CD4-positive, alpha-beta T cell (primary cell): Measurements from ENCODE around the gene TOM1L2. TPM values are rescaled to one million over a fixed set of nuclear protein-coding genes. Genes with fewer than 3 reads are reported as not detected.

Experiments used
- ATAC-seq: fragments of 200-7000 bp; cut with Tn5 transposase; one replicate; pipeline ENCODE4 v1.10.0; 2022; ENCODE audit warnings: mild to moderate bottlenecking; ENCODE audit not compliant: poor library complexity
- CTCF ChIA-PET: fragments of 350-600 bp; sonication (Branson Sonifier 250); formaldehyde crosslinking; loops from one replicate; lab custom pipeline; 2021; ENCODE audit warnings: antibody characterized with exemption, inconsistent platforms; lab: Charles Lee
- POLR2A ChIA-PET: fragments of 350-600 bp; sonication (Branson Sonifier 250); formaldehyde crosslinking; loops from one replicate; lab custom pipeline; 2021; ENCODE audit warnings: antibody characterized with exemption, inconsistent platforms; lab: Charles Lee
- DNase-seq, 14 experiments: peaks; one replicate each; pipeline ENCODE4 v3.0.0-alpha.2; 2013 to 2020; ENCODE audit warnings: mixed read lengths in 2 of 14
- H3K27ac ChIP-seq, 2 donors: one replicate each; pipeline versions ENCODE4 v1.5.1 to v1.7.0; 2013; ENCODE audit warnings: low read length in 2 of 2, low read depth in 1 of 2, mild to moderate bottlenecking in 1 of 2
- H3K27me3 ChIP-seq, 2 experiments: 1 replicate in 1 of 2; 2 replicates in 1 of 2; pipeline versions ENCODE4 v1.6.1 to v1.7.0; 2013; ENCODE audit warnings: low read length in 2 of 2, control low read depth in 1 of 2, mild to moderate bottlenecking in 1 of 2, moderate library complexity in 1 of 2; ENCODE audit not compliant: insufficient read depth in 2 of 2, control insufficient read depth in 1 of 2
- H3K36me3 ChIP-seq: one replicate; pipeline ENCODE4 v1.6.1; 2013; ENCODE audit warnings: low read length, control low read depth; ENCODE audit not compliant: insufficient read depth
- H3K4me1 ChIP-seq: one replicate; pipeline ENCODE4 v1.6.1; 2013; ENCODE audit warnings: low read length, control low read depth; ENCODE audit not compliant: insufficient read depth
- H3K4me3 ChIP-seq: one replicate; pipeline ENCODE4 v1.5.1; 2013; ENCODE audit warnings: mild to moderate bottlenecking, low read length, moderate library complexity
- H3K9me3 ChIP-seq, 2 experiments: 1 replicate in 1 of 2; 2 replicates in 1 of 2; pipeline versions ENCODE4 v1.6.1 to v1.7.0; 2013; ENCODE audit warnings: low read length in 2 of 2, mild to moderate bottlenecking in 2 of 2, control low read depth in 1 of 2, moderate library complexity in 1 of 2; ENCODE audit not compliant: control insufficient read depth in 1 of 2, insufficient read depth in 1 of 2
- H3K27ac Mint-ChIP-seq: one replicate; pipeline ENCODE4 v1.8.0; 2020; ENCODE audit warnings: mixed read lengths
- H3K27me3 Mint-ChIP-seq: one replicate; pipeline ENCODE4 v1.8.0; 2021; ENCODE audit warnings: mixed read lengths
- H3K36me3 Mint-ChIP-seq: one replicate; pipeline ENCODE4 v1.8.0; 2021; ENCODE audit warnings: low read depth, mixed read lengths
- H3K4me1 Mint-ChIP-seq: one replicate; pipeline ENCODE4 v1.8.0; 2021; ENCODE audit warnings: low read depth, mixed read lengths
- H3K4me3 Mint-ChIP-seq: one replicate; pipeline ENCODE4 v1.8.0; 2020; ENCODE audit warnings: mild to moderate bottlenecking, mixed read lengths
- H3K9me3 Mint-ChIP-seq: one replicate; pipeline ENCODE4 v1.8.0; 2020; ENCODE audit warnings: mixed read lengths
- CTCF ChIP-seq: fragments of 200-600 bp; IDR thresholded peaks from one replicate; pipeline ENCODE4 v1.8.0; 2022; ENCODE audit warnings: antibody characterized with exemption, mild to moderate bottlenecking
- intact Hi-C, 2 experiments: fragments of 100-400 bp; cut with DNase I in 1 of 2; cut with micrococcal nuclease in 1 of 2; formaldehyde crosslinking; loops; one replicate each; pipeline versions ENCODE4 v1.15.1 to v1.9.0; 2023 to 2025; cut with DNase I, micrococcal nuclease
- total RNA-seq, 174 experiments: library from RNA in 2 of 174; stranded (reverse) in 2 of 174; gene quantifications; one replicate each; pipeline ENCODE4 v1.2.3 and lab custom pipeline; 2021 to 2026

The TOM1L2 gene
- total RNA-seq, 2 experiments from 2014 or later = 28.5 to 30.5 TPM

DNA sequence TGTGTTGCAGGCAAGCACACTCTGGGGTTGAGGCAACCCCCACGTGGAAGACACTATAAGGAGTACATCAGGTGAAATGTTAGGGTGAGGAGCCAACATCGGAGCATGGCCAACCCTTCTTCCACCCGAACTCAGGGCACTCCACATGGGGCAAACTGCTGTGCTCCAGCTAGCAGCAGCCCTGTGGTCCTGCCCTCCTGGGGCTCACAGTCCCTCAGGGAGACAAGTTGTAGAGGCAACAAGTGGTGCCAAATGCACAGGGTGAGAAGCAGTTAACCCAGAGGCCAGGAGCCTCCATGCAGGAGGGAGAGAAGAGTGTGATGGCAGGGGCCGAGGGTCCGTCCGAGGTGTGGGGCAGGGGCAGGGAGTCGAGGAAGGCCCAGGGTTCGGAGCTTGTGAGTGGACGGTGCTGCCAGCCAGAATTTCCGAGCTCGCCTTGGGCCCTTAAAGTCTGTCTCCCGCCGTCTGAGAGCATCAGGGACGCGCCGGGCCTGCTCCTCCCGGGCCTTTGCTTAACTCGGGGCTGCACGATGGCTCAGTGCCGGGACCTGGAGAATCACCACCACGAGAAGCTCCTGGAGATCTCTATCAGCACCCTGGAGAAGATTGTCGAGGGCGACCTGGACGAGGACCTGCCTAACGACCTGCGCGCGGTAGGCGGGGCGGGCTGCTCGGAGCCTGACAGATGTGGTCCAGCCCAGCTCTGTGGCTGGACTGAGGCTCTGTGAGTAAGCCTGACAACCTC lies 34.5 kb upstream of the TOM1L2 start:
- Histone ChIP-seq H3K27ac (no peak overlapping the region), H3K27me3 (no peaks in the 10 kb centered on the region), H3K4me3 (no peak overlapping the region), H3K4me1 (no peaks in the 10 kb centered on the region), H3K9me3 (no peaks in the 10 kb centered on the region), H3K36me3 (peaks cover 10% of the 10 kb centered on the region)
- Mint-ChIP-seq H3K36me3 (peaks cover 24% of the 10 kb centered on the region), H3K9me3 (no peaks in the 10 kb centered on the region), H3K4me1 (no peaks in the 10 kb centered on the region), H3K27me3 (no peaks in the 10 kb centered on the region), H3K4me3 (no peak overlapping the region), H3K27ac (no peak overlapping the region)
- POLR2A ChIA-PET = no interaction called here
- no peak for TF ChIP-seq CTCF
- CTCF ChIA-PET = no interaction called here
- intact Hi-C loops = no loop called here
- ATAC-seq (no peak), DNase-seq (no peak)

DNA sequence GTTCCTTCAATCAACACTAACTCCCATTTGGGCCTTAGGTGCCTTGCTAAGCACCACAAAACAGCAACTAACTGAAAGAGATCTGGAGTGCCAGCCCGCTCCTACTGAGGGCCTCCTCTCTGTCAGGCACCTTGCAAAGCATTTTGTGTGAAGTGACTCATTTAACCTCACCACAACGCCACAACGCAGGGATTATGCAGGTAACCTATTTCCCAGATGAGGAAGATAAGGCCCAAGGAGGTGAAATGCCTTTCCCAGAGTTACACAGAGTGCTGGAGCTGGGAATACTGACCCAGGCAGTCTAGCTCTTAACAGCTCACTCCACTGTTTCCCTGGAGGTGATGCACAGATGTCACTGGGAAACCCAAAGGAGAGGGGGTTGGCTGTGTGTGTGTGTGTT lies 33.3 kb upstream of the TOM1L2 start:
- no peaks in the 10 kb centered on the region for H3K4me1 Mint-ChIP-seq
- no peak overlapping the region for H3K4me3 Mint-ChIP-seq
- no peak for TF ChIP-seq CTCF
- H3K9me3 ChIP-seq = no peaks in the 10 kb centered on the region
- H3K27ac Mint-ChIP-seq = no peak overlapping the region
- DNase-seq = no peak
- ChIA-PET CTCF (no interaction called here), POLR2A (no interaction called here)
- H3K4me3 ChIP-seq = no peak overlapping the region
- H3K27me3 ChIP-seq = no peaks in the 10 kb centered on the region
- no peaks in the 10 kb centered on the region for H3K4me1 ChIP-seq
- no peaks in the 10 kb centered on the region for H3K9me3 Mint-ChIP-seq
- H3K27ac ChIP-seq = no peak overlapping the region
- H3K36me3 ChIP-seq = peaks cover 8% of the 10 kb centered on the region
- peaks cover 21% of the 10 kb centered on the region for H3K36me3 Mint-ChIP-seq
- ATAC-seq = no peak
- intact Hi-C loops = no loop called here
- H3K27me3 Mint-ChIP-seq = no peaks in the 10 kb centered on the region

DNA sequence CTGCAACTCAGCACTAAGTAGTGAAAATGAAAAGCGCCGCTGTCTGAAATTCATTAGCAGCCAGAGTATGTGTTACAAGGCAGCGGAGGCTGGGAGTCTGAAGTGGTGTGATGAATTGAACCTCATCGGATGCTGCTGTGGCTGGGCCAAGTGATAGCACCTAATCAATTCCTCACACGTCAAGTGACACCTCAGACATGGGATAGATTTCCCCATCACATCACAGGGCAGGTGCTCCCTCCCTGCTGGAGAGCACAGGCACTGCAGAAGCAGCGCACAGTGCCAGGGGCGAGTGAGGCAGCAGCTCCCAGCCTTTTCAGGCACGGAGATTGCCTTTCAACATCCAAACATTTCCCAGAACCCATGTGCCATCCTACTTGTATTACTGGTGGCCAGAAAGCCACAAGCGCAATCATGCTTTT lies 32.7 kb upstream of the TOM1L2 start:
- Mint-ChIP-seq H3K27ac (no peak overlapping the region), H3K4me1 (no peaks in the 10 kb centered on the region), H3K36me3 (peaks cover 17% of the 10 kb centered on the region), H3K27me3 (no peaks in the 10 kb centered on the region), H3K9me3 (no peaks in the 10 kb centered on the region), H3K4me3 (no peak overlapping the region)
- ATAC-seq (no peak), DNase-seq (no peak)
- CTCF ChIA-PET = no interaction called here
- TF ChIP-seq CTCF = no peak
- H3K4me1 ChIP-seq = no peaks in the 10 kb centered on the region
- POLR2A ChIA-PET = no interaction called here
- H3K9me3 ChIP-seq = no peaks in the 10 kb centered on the region
- H3K27me3 ChIP-seq = no peaks in the 10 kb centered on the region
- H3K27ac ChIP-seq = no peak overlapping the region
- peaks cover 8% of the 10 kb centered on the region for H3K36me3 ChIP-seq
- intact Hi-C loops = no loop called here
- no peak overlapping the region for H3K4me3 ChIP-seq
